Osteocyte (in vitro differentiated cells): ENCODE data around the gene WBP1L. TPM values are rescaled to one million over a fixed set of nuclear protein-coding genes. Genes with fewer than 3 reads are reported as not detected.

Experiments
- DNase-seq: peaks from one replicate; pipeline ENCODE4 v3.0.0; 2021; ENCODE audit warnings: mixed read lengths; ENCODE audit not compliant: unreplicated experiment; ENCODE audit errors: extremely low spot score
- H3K27ac Mint-ChIP-seq: one replicate; pipeline ENCODE4 v1.8.0; 2021; ENCODE audit warnings: mild to moderate bottlenecking, mixed read lengths; ENCODE audit not compliant: unreplicated experiment
- H3K27me3 Mint-ChIP-seq: one replicate; pipeline ENCODE4 v1.8.0; 2021; ENCODE audit warnings: mixed read lengths; ENCODE audit not compliant: unreplicated experiment
- H3K36me3 Mint-ChIP-seq: one replicate; pipeline ENCODE4 v1.8.0; 2021; ENCODE audit warnings: mixed read lengths; ENCODE audit not compliant: unreplicated experiment
- H3K4me1 Mint-ChIP-seq: one replicate; pipeline ENCODE4 v1.8.0; 2021; ENCODE audit warnings: mixed read lengths; ENCODE audit not compliant: unreplicated experiment
- H3K4me3 Mint-ChIP-seq: one replicate; pipeline ENCODE4 v1.8.0; 2021; ENCODE audit warnings: mild to moderate bottlenecking, moderate library complexity, mixed read lengths; ENCODE audit not compliant: unreplicated experiment
- H3K9me3 Mint-ChIP-seq: one replicate; pipeline ENCODE4 v1.8.0; 2021; ENCODE audit warnings: mixed read lengths; ENCODE audit not compliant: unreplicated experiment
- CTCF ChIP-seq: fragments of 200-600 bp; sonication (generic); IDR thresholded peaks from 2 replicates; pipeline ENCODE4 v1.5.0; 2021; ENCODE audit warnings: antibody characterized with exemption, mild to moderate bottlenecking, moderate library complexity
- total RNA-seq: library from RNA; stranded (reverse); gene quantifications from 2 replicates; pipeline ENCODE4 v1.2.1, GENCODE V29; 2021

The WBP1L gene
- total RNA-seq, 1 donor from 2014 or later = 66.7 TPM

- Mint-ChIP-seq H3K4me3 (no peak overlapping the region), H3K27ac (peak overlapping the region; percentile 60), H3K9me3 (no peaks in the 10 kb centered on the region), H3K27me3 (no peaks in the 10 kb centered on the region), H3K4me1 (peaks cover 2% of the 10 kb centered on the region), H3K36me3 (peaks cover 4% of the 10 kb centered on the region)
- TF ChIP-seq CTCF = peak; percentile 95
- DNase-seq = peak; percentile 95
Observed at GRCh38 chr10:102729029-102730026, 14.4 kb upstream of the WBP1L start.

- Mint-ChIP-seq H3K27ac (peak overlapping the region; percentile 18), H3K4me1 (peaks cover 2% of the 10 kb centered on the region), H3K36me3 (peaks cover 4% of the 10 kb centered on the region), H3K4me3 (no peak overlapping the region), H3K27me3 (no peaks in the 10 kb centered on the region), H3K9me3 (no peaks in the 10 kb centered on the region)
- no peak for DNase-seq
- no peak for TF ChIP-seq CTCF
Observed at GRCh38 chr10:102731222-102731800, 12.4 kb upstream of the WBP1L start.

- no peak overlapping the region for H3K27ac Mint-ChIP-seq
- DNase-seq = no peak
- TF ChIP-seq CTCF = no peak
- H3K9me3 Mint-ChIP-seq = no peaks in the 10 kb centered on the region
- peaks cover 3% of the 10 kb centered on the region for H3K36me3 Mint-ChIP-seq
- no peak overlapping the region for H3K4me3 Mint-ChIP-seq
- H3K27me3 Mint-ChIP-seq = no peaks in the 10 kb centered on the region
- H3K4me1 Mint-ChIP-seq = peaks cover 2% of the 10 kb centered on the region
Observed at GRCh38 chr10:102732661-102733060, 11.1 kb upstream of the WBP1L start.

GRCh38 chr10:102735065-102735562 is 8.6 kb upstream of the WBP1L start:
- Mint-ChIP-seq H3K27ac (no peak overlapping the region), H3K4me1 (no peaks in the 10 kb centered on the region), H3K9me3 (no peaks in the 10 kb centered on the region), H3K27me3 (no peaks in the 10 kb centered on the region), H3K4me3 (no peak overlapping the region), H3K36me3 (peaks cover 3% of the 10 kb centered on the region)
- no peak for TF ChIP-seq CTCF
- DNase-seq = no peak

GRCh38 chr10:102738692-102739121 is 5.0 kb upstream of the WBP1L start:
- H3K4me1 Mint-ChIP-seq = peaks cover 8% of the 10 kb centered on the region
- DNase-seq = no peak

More at GRCh38 chr10:102738692-102739121, 5.0 kb upstream of the WBP1L start:
- Mint-ChIP-seq H3K36me3 (peaks cover 3% of the 10 kb centered on the region), H3K9me3 (no peaks in the 10 kb centered on the region), H3K4me3 (no peak overlapping the region), H3K27ac (no peak overlapping the region), H3K27me3 (no peaks in the 10 kb centered on the region)
- TF ChIP-seq CTCF = no peak
